ENCODE results near the gene HGFAC.
"Not testable (repeated sequence)": the region's sequence is repeated elsewhere in the genome, so short reads cannot be mapped to it uniquely, and the experiment has no call there.

The HGFAC gene

DNA sequence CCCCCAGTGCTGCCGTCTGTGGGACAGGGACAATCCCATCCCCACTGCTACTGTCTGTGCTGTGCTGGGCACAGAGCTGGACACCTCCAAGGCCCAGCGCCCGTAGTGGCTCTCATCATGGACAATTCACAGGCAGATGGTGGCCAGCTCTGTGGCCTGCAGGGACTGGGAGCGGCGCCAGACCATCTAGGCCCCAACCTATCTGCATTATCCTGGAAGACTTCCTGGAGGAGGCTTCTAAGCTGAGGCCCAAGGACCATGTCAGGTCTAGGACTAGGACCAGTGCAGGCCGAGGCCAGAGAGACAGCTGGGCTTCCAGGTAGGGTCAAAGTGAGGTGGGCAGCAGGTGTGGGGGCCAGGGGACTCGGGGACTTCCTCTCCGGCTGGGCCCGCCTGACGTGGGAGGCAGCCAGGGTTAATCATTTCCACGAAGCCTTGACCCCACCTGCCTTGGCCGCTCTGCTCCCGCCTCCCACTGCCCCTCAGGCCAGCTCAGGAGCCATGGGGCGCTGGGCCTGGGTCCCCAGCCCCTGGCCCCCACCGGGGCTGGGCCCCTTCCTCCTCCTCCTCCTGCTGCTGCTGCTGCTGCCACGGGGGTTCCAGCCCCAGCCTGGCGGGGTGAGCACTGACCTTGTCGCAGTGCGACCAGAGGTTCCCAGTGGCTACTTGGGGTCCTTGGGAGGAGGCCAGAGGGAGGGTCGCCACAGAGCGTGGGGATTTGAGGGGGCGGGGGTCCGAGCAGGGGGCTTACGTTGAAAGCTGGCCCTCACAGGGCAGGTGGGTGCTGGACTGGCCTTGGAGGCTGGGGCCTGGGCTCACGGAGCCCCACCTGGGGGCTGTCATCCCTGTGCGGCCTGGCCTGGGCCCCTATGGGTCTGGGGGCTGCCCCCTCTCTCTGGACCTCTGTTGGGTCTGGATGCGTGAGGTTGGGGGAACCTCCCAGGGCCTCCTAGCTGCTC, at the start of gene HGFAC:
Gene HGFAC, plus strand, starts transcription at position 468 of the 959 bp plus-strand sequence. Its CDS starts 34 bp downstream, at position 502.
- no peak for DNase-seq

DNA sequence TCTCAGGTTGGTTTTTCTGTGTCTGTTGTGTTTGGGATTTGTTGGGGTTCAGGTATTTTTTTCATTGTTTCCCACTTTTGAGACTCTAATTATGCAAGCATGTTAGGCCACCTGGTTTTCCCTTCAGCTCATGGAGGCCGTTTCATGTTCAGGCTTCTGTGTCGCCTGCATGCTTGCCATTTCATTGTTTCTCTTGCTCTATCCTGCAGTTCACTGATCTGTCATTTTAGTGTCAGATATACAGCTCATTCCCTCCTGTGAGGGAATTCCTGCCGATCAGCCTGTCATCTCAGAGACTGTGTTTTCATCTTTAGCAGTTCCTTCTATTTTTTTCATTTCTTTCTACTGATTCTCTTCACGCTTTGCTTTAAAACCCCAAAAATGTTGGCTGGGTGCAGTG, 49.4 kb upstream of the HGFAC start:
- peak; percentile 43 for DNase-seq

DNA sequence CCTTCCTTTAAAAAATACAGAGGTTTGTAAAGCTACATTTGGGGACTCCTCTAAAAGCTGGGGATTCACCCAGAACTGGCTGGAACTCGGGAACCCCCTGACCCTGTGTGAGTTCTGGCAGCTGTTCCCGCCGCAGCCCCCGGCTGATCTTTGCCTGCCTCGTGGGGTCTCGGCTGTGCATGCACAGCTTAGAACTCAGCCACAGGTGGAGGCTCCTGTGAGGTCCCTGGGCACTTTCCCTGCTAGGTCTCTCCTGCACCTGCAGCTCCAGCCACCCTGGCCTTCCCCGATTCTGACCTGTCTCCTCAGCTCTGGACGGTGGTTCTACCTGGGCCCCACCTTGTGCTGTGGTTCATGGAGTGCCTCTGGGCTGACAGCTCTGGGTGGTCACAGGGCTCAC, 48.6 kb upstream of the HGFAC start:
- no peak for DNase-seq

DNA sequence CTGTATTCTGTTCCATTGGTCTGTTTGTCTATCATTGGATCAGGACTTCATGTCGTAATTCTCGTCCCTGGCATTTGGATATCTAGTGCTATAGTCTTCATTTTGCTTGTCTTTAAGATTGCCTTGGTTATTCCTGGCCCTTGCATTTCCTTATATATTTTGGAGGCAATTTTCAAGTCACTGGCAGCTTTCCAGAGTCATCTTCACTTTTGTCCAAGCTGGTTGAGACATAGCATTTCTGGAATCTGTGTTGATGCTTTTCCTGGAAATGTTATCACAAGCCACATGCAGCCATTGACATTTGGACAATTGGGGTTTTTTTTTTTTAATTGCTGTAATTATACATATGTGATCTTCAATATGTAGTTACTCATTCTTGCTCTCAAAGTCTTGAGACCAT, 45.2 kb upstream of the HGFAC start:
- no peak for DNase-seq

DNA sequence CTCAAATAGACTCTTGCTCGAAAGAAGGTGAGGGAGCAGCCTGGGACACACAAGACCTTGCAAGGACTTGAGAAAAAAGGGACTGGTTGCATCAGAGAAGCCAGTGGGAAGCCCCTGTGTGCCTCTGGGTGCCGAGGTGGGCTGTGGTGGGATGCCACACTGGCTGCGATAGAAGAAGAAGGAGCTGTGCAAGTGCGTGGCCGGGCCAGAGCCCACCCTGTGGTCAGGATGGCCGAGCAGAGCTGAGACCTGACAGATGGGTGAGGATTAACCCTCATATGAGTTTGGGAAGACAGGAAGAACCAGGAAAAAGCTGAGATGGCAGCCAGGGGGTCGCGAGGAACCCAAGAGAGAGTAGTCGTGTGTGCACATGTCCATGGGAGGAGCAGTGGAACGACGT, 44.6 kb upstream of the HGFAC start:
- no peak for DNase-seq

DNA sequence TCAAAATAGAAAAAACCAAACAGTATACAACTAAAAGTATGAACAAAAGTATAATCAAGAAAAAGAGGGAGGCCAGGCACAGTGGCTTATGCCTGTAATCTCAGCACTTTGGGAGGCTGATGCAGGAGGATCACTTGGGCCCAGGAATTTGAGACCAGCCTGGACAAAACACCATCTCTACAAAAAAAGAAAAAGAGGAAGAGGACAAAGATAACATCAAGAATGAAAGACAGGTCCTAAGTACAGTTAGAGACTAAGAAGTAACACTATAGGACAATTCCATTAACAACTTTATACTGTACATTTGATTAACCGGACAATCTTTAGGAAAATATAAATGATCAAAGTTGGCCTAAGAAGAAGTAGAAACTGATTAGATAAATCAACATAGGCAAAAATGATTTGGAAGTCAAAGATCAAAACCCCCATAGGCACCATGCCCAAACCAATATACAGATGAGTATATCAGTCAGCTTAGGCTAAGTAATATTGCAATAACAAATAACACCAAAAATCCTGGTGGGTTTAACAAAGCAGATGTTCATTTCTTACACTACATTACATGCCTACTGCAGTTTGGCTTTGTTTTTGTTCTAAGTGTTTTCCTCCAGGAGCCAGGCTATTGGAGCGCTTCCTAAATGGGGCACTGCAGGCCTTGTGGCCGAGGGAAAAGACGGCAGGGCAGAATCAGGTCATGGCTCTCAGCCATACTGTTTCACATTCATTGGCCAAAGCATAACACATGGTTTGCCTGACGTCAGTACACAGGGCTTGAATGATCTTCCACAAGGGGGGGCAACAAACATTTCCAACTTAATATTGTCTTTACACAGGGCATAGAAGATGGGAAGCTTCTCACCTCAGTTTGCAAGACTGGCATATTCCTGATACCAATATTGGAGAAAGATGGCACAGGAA, 42.2 kb upstream of the HGFAC start:
- no peak for DNase-seq

DNA sequence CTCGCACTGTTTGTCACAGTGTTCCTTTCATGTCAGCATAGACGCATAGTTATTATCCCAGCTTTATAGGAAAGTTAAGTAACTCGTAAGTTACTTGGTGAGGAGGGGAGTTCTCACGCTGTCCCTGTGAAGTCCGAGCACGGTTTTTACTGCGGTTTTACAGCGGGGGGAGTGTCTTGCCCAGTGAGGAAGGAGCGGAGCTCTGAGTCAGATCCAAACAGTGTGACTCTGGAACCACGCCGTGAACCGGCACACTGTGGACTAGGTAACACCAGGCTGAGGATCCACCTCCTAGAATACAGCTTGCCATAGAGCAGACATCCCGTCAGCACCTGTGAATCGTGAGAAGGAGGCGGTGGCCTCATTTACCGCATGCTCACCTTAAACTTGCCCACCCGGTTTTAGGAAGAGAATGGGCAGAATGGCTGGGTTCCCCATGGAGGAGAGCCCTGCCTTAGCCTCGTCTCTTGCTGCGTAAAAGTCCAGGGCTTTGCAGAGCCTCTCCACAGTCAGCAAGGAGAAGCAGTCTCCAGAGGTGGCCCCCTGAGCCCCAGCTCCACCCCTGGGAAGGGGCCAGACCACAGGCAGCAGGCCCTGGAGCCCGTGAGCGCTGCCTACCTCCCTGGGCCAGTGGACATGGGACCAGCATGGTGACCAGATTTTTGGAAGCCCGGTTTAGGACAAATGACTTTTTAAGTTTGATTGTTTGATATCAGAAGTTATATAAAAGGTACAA, 40.2 kb upstream of the HGFAC start:
- no peak for DNase-seq

DNA sequence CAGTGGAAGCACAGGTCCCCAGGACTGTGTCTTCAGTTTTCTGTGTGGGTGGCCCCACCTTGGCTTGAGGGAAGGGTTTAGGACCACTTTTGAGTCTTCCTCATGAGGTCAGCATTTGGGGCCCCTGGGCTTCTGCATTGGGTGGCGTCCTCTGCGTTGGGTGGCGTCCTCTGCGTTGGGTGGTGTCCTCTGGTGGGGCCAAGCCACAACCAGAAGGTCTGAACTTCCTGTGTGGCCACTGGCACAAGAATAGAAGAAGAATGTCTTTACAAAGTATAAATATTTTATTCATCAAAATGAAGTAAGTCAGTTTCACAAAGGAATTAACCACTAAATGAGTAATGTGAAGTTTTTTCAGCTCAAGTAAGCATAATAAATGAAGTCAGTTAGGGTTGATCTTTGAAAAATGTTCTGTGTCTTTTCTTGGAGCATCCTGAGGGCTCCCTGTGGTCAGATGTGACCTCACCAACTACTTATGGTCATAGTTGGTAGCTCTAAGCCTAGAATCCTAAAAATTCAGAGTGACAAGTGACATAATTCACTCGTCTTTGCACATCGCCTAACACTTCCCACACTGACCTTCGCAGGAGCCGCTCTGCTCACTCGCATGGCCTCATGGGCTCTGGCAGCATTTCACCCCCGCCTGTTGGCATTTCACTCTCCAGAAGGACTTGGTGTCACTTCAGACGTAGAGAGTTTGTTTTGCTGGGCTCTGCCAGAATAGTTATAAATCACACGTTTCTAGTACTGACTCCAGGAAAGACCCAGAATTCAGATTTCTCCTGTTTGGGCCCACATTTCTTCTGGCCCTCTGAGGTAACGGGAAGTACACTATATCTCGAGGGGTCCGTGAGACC, 39.0 kb upstream of the HGFAC start:
- peak; percentile 91 for DNase-seq

DNA sequence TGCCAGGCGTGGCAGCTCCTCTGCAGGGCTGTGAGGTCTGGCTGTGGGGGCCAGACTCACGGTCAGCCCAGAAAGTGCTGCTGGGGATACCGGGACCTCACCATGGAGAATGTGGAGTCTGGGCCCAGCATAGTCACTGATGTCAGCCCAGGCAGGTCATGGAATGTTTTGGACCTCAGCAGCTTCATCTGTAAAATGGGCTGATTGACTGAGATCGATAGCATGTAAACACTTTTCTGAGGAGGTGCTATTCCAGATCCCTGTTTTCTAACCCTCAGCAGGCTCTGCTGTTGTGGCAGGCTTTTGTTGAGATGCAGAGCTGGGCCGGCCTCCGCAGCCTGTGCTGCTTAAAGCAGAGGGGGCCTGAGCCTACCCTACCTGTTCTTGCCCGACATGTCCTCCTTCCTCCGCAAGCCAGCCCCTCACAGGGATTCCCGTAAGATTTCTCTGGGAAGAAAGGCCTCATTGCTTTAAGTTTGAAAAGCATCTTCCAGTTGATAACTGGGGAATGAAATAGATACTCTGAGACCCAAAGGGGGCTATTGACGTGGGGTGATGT, 38.3 kb upstream of the HGFAC start:
- DNase-seq, result no peak

DNA sequence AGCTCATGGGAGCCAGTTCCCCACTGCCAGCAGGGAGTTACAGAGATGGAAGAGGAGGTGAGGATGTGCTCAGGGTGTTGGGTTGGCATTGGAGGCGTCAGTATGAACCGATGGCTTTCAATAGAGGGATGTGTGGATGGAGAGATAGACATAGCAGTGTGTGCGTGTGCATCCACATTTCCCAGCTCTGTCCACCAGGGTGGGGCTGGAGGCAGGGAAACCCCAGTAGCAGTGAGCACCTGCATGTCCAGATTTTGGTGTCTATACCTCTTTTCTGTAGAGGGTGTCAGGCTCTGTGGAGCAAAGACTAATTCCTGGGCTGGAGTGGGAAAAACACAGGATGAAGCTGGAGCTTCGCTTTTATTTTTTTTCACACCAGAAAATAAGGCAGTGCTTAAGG, 37.2 kb upstream of the HGFAC start:
- DNase-seq, result no peak

DNA sequence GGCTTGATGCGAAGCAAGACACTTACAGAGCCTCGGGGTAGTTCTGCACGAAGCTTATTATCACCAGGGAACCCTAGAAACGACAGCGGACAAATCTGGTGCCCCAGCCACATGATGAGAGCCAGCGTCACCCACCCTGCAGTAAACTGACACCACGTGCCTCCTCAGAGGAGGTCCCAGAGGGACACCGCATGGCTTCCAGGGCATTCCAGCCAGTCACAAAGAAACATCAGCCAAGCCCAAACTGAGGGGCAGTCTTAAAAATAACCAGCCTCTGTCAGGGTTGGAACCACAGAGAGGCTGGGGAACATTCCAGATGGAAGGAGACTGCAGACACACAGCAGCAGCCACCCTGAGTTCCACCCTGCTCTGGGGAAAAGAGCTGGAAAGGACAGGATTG, 36.6 kb upstream of the HGFAC start:
- no peak for DNase-seq

DNA sequence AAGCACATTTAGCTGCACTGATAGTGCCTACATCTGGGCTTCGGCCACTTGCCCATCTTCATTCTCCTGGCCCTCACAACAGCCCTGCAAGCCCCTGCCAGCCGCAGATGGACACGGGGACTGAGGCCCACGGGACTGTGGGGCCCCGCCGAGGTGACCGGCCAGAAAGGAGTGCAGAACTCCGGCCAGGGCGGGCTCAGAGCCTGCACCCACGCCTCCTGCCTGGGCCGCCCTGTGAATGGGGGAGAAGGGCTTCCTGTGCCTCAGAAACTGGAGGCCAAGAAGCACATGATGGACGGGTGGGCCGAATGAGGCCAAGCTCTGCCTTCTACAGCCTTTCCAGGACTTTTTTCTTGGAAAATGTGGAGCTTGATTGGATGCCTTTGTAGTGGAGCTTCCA, 35.7 kb upstream of the HGFAC start:
- DNase-seq, result no peak

DNA sequence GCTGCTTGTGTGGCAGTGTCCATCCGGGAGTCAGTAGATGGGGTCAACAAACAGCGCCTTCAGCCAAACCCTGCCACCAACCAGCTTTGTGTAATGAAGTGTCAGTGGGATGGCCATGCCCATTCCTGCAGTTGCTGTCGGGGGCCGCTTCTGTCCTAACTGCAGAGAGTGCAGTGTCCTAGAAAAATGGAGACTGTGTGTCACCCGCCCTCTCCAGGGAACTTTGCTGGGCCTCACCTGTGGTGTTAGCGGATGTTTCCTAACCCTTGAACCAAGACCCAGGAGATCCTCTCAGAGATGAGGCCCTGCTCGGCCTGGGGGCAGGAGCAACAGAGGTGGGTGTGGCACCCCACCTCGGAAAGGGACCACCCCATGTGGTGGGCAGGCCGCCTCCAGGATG, 35.3 kb upstream of the HGFAC start:
- DNase-seq, result no peak

DNA sequence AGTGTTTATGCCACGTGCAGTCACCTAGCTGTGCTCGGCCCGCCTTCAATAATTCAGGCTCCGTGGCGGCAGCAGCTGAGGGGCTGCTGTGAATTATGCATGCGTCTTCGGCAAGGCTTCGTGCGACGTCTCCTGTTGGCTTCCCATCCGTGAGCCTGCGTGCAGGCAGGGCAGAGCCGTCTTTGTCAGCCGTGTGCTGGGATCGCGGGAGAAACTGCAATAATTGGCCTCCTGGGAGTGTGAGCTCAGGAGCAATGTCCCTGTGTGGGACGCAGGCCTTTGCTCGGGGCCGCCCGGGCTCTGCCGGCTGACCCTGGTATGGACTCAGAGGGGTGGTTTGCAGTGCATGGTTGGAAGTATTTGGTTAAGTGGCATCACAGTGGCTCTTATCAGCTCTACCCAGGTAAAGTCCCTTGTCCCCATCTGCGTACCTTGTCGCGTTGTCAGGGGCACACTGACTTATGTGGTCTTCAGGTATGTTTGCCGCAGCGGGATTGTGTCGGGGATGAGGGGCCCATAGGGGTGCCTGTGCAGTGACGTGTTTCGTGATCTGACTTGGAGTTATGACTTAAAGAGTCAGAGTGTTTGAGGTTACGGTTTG, 34.5 kb upstream of the HGFAC start:
- DNase-seq, result no peak

DNA sequence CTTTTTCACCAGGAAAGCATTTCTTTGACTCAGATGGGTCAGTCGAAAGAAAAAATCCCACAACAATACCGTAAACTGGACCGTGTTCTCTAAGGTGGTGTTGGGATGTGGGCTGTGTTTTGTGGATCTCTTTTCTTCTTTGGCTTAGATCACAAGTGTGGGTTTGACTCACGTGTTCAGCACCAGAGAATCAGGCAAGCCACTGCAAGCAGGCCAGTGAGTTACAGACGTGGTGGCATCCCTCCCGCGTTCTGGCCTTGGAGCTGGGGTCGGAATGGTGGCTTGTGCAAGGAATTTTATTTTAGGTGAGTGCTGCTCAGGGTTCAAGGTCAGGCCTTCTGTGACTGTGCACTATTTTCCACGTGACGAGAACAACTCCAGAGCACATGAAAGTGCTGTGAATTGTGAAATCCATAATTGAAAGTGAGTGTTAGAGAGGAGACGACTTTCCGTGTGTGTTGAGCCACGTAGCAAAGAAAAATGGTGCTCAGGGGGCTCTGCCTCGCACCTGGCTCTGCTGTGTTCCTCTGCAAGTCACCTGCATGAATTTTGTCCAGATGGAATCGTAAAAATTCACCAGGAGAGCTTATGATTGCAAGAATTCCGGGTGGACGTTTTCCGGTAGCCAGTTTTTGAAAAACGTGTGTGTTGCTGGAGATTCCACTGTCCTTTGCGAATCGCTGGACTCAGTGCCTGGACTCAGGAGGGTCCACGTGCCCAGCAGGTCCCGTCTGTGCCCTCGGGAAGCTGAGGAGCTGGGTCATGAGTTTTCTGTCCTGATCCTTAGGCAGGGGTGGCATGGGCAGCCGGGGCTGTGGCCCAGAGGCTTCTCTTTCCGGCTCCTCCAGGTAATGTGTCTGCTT, 33.6 kb upstream of the HGFAC start:
- DNase-seq, result no peak

DNA sequence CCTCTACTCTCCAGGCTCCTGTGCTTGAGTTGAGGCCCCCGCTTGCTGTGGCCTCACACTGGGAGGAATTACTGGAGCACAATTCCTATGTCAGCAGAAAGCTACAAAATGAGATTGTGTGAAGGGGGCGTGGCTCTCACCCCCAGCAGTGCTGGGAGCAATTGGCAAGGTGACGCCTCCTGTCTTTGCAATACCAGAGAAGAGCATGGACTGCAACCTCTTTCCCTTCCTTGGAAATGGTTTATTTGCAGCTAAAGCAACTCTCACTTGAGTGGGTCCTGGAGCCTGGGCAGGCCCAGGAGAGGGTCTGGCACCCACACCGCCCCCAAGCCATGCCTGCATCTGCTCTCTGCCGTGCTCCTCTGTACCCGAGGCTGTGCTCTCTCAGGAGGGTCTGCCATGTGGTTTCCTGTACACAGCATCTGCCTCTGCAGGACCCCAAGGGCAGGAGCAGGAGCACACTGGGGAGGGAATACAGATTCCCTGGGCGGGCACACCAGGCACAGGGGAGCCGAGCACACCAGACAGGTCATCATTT, 32.9 kb upstream of the HGFAC start:
- DNase-seq, result no peak

DNA sequence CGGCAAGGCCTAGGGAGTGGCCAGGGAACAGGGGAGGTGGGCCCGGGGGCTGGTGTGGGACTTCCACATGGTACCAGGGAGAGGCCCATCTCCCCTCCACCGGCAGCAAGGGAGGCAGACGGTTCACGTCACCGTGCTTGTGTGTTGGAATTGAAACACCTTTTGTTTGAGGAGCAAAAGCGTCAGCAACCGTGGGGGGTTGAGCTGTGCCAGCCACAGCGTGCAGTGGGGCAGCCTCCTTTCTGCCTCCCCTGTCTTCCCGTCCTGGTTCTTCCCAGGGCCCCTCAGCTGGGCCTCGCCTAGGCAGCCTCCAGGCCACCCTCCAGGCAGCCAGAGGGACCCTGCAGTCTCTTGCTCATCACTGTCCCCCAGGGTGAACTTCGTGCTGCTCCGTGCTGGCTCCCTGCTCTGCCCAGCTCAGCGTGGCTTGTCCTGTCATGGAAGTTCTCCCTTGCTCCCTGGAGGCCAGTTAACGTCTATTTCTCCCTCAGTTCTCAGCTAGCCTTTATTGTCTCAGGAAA, 32.1 kb upstream of the HGFAC start:
- DNase-seq, result no peak

DNA sequence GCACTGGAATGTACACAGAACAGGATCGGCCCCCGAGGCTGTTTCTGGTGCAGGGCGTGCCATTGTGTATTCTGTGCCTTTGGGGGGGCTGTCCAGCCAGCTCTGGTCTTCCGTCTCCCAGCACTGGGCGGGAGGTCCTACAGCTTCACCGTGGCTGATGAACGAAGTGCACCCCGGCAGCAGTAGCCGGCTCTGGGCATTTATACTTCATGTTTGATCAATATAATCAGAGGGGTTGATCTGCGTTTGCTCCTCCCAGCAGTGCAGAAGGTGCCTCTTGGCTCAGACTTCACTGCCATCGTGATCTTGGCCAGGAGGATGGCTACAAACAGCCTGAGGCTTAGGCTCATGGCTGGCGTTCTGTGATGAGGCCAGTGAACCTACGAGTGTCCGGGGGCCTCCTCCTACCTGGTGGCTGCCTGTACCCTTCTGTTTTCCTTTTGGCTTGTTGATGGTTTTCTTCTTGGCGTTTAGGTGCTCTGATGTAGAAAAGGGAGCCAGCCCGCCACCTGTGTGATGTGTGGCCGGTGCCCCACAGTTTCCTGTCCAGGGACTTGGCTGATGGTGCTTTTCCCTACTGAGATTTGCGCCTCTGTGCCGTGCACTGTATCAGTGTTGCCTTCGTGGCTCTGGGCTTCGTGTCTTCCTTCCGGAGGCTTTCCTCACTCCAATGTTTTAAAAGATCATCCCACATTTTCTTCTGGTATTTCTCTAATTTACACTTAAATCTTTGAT, 31.2 kb upstream of the HGFAC start:
- DNase-seq, result no peak

DNA sequence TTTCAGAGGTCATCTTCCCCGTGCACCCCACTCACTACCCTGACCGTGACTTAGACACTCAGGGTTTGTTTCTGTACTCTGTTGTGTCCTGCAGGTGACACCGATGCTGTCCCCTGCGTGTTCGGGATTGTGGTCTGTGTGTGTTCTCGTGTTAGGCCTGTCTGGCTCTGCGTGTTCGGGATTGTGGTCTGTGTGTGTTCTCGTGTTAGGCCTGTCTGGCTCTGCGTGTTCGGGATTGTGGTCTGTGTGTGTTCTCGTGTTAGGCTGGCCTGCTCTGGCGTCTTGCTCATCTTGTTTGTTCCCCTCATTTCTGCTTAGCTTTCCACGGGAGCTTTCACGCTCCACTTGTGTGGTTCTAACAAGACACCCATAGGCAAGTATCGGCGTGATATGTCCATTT, 30.6 kb upstream of the HGFAC start:
- DNase-seq, result not testable (repeated sequence)
